Activated naive CD4-positive, alpha-beta T cell (primary cell): ENCODE measurements around the gene ARHGEF4.

Experiments used
- DNase-seq, 4 experiments: peaks; one replicate each; lab custom pipeline; 2025; lab: John Stamatoyannopoulos, UW

Gene ARHGEF4

GRCh38 chr2:130850788-130851623 lies 14.3 kb downstream of the ARHGEF4 start:
- DNase-seq: no peak

- DNase-seq: no peak
Observed at GRCh38 chr2:130851624-130852382, 15.1 kb downstream of the ARHGEF4 start.

GRCh38 chr2:130852521-130853115 lies 15.9 kb downstream of the ARHGEF4 start:
- DNase-seq: no peak

DNA sequence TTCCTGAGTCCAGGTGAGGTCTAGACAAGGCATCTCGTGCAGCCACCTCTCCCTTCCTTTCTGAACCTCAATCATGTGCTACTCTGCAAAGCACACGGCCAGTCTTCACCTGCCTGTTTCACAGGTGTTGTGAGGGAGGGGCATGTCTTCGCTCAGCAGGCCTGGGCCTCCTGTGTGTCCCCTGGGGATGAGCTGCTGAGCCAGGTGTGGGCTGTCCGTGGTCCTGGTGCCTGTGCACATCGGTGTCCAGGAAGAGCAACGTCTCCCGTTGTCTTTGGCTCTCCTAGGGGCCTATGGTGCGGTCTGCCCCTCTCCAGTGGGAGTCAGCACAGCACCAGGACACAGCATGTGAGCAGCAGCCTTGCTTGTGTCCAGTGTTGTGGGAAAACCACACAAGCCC lies 16.7 kb downstream of the ARHGEF4 start:
- DNase-seq: no peak

DNA sequence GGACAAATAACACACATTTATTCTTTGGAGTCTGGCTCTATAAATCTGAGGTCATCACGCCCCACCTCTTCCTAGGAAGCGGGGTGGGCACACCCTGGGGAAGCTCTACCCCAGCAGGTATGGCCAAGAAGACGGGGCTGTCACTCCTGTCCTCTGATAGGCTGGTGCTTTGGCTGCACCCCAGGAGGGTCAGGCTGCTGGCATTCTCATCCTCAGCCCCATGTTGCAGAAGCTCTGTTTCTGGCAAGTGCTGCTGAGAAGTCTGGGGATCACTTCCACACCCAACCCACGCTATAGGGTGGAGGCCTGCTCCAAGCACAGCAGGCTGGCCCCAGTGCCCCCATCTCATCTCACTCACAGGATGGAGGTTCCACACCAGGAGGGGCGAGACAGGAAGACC lies 17.6 kb downstream of the ARHGEF4 start:
- DNase-seq: no peak

DNA sequence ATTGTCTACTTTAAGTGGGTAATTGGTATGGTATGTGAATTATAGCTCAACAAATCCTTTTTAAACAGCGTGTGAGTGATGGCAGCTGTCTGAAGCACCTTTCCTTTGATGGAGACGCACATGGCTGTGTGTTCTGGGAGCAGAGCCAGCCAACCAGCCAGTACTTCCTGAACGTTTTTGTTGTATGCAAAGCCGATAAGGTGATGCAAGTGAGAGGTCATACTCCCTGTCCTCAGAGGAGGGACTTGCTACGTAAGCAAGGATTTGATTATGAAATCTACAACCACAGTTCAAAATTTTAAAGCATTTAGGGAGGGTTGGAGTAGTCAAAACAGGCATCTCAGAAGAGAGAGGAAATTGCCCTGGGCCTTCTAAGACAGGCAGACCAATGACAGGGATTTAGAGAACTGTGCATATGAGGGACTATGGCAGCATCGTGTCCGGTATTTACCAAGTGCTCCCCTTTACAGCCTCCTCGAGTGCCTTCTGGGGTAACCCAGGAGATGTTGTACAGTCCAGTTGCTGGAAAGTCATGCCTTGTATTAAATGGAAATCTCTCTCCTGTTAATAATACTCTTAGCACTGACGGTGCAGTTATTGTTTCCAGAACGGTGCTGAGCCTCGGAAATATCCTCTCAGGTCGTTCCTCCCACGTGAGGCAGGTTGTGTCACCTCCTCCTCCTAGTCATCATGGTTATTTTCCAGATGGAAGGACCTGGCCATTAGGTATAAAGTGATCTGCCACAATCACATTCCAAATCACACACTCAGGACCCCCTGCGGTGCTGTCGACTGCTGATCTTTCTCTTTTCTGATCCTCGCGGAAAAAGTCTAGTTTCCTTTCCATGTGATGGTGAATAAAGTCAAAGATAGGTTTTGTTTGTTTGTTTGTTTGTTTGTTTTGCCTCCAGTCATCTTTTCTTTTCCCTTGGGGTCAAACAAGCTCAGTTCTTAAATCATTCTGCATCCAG lies 28.4 kb downstream of the ARHGEF4 start:
- no peak for DNase-seq

- DNase-seq: no peak
Observed at GRCh38 chr2:130869441-130870160, 32.9 kb downstream of the ARHGEF4 start.

GRCh38 chr2:130870161-130870485 lies 33.4 kb downstream of the ARHGEF4 start:
- DNase-seq: no peak

DNA sequence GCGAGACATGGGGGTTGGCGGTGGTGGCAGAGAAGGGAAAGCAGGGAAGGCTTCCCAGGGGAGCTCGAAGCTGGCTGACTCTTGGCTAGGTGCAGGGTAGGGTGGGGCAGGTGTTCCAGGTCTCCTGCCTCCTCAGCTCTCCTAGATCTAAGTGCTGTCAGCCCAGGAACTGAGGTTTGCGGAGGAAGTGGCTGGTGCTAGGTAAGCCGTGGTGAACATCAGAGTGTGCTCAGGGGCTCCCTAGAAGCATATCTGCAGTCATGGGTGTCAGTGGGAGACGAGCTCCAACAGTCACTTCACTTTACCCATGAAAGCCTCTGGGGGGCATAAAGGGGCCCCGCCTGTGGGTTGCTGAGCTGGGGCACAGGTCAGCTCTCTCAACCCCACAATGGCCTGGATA lies 34.1 kb downstream of the ARHGEF4 start:
- DNase-seq: no peak

- DNase-seq: no peak
Observed at GRCh38 chr2:130871843-130872740, 35.4 kb downstream of the ARHGEF4 start.

DNA sequence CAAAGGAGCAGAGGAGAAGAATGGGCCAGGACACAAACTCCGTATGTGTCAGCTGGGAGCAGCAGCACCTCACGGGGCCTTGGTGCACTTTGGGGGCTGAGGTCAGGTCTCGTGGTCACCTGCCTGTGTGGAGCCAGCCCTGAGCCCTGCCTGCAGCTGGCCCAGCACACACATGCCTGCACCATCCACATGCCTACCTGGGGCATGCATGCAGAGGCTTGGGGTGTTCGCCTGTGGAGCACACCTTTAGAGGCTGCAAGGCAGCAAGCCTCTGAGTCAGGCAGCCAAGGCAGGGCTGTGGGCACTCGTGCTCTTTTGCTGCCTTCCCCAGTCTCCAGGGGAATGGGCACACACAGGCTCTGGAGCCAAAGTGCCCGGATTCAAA lies 36.0 kb downstream of the ARHGEF4 start:
- DNase-seq: no peak

GRCh38 chr2:130873700-130874346 lies 37.1 kb downstream of the ARHGEF4 start:
- DNase-seq: peak in 3 of 4 experiments; percentile 21 to 47 (median 32)

- DNase-seq: no peak
Observed at GRCh38 chr2:130874512-130874911, 37.8 kb downstream of the ARHGEF4 start.

- no peak for DNase-seq
Observed at GRCh38 chr2:130875935-130876334, 39.2 kb downstream of the ARHGEF4 start.

DNA sequence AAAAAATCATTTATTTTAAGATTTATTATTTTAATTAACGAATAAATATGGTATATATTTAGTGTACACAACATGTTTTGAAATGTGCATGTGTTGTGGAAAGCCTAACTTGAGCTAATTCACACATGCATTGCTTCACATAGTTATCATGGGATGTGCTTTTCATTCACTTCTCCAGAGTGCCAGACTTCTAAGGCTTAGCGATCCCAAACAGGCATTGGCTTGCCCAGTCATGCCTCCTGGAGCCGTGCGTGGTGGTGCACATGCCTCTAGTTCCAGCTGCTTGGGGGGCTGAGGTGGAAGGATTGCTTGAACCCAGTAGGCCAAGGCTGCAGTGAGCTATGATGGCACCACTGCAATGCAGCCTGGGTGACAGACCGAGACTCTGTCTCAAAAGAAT lies 40.5 kb downstream of the ARHGEF4 start:
- no peak for DNase-seq

GRCh38 chr2:130878316-130878715 lies 41.6 kb downstream of the ARHGEF4 start:
- no peak for DNase-seq

GRCh38 chr2:130878933-130879332 lies 42.2 kb downstream of the ARHGEF4 start:
- no peak for DNase-seq

DNA sequence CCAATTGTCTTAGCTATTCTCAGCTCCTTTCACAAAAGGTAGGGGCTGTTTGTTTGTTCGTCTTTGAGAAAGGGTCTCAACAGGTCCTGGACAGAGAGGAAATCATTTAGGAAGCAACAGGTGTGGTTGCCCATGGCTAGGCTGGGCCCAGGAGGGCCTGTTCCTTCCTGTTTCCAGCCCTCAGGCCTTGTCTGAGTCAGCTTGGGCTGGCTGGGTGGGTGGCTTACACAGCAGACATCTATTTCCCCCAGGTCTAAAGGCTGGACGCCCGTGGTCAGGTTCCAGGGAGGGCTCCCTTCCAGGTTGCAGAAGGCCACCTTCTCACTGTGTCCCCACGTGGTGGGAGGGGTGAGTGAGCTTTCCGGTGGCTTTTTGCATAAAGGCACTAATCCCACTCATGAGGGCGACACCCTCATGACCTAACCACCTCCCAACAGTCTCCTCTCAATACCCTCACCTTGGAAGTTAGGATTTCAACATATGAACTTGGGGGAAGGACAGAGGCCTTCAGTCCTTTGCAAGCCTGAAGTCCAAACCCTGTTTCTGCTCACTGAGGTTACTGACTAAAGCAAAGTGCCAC lies 45.5 kb downstream of the ARHGEF4 start:
- no peak for DNase-seq

DNA sequence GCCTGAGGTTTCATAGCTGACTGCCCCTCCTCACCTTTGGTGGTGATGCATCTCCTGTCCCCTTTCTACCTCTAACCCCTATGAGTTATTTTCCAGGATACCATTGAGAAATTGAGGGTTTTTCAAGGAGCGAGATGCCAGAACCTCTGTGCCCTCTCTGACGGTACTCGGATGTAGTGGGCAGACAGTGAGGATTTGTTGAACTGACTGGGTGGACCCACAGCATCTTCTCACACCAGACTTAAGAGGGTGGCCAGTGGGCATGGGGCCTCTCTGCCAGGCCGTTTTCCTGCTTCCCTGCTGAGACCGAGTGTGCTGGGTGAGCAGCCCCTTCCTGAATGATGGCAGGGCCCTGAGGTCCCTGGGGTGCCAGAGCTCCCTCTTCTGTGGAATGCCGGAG lies 46.3 kb downstream of the ARHGEF4 start:
- DNase-seq: no peak
